ENCODE data around the gene CFAP74.

Gene CFAP74

GRCh38 chr1:2003541-2004131 is at the start of gene CFAP74:
Gene CFAP74 (minus strand): TSS chr1:2003786. CDS start chr1:1990956, 12,830 bp downstream.
- DNase-seq (ENCODE audit: low read depth) = no peak

DNA sequence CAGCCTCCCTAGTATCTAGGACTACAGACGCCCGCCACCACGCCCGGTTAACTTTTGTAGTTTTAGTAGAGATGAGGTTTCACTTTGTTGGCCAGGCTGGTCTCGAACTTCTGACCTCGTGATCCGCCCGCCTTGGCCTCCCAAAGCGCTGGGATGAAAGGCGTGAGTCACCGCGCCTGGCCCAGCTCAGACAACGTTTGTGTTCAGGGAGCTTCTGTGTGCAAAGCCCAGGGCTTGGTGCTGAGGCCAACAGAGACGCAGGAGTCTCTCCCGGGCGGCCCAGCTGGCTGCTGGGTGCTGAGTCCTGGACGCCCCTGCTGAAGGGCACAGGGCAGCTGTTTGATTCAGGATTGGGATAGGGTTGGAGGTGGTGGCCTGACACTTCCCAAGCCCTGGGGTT is 49.6 kb upstream of the CFAP74 start:
- no peak for DNase-seq (ENCODE audit: low read depth)

- no peak for DNase-seq (ENCODE audit: low read depth)
Measured at GRCh38 chr1:2052756-2053155, 49.2 kb upstream of the CFAP74 start.

DNA sequence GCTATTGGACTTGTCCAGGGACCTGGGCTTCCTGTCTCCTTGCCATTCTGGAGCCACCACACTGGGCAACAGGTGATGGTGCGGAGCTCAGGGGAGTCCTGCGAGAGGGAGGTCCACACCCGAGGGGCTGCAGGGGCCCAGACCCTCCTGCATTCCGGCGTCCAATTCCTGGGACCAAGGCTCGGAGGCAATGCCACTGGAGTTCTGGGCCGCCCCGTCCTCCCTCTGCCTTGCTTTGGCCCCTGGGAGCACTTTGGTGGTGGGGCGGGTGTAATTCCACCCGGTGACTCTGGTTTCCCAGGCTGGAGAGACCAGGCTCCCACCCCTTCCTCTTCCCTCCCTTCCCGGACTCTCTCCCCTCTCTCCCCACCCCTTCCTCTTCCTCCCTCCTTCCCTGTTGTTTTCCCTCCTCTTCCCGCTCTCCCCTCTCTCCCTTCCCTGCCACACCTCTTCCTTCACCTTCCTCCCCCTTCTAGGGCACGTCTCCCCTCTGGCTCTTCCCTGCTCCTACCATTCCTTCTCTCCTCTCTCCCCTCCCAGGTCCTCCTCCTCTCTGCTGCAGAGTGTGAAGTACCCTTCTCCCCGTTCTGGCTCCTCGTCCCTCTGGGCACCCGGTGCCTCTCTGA is 48.6 kb upstream of the CFAP74 start:
- DNase-seq (ENCODE audit: low read depth) = no peak

- no peak for DNase-seq (ENCODE audit: low read depth)
Measured at GRCh38 chr1:2050793-2051682, 47.5 kb upstream of the CFAP74 start.

DNA sequence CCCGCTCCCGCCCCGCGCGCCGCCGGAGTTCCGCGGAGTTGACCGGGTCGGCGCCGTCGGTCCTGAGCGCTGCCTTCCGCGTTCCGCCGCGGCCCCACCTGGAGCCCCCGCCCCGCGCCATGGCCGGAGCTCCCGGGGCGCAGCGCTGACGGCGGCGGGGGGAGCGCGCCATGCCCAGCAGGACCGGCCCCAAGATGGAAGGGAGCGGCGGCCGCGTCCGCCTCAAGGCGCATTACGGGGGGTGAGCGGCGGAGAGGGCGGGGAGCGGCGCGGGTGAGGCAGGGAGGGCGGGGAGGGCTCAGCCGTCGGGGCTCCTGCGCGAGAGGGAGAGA is 46.8 kb upstream of the CFAP74 start:
- DNase-seq (ENCODE audit: low read depth) = no peak

DNA sequence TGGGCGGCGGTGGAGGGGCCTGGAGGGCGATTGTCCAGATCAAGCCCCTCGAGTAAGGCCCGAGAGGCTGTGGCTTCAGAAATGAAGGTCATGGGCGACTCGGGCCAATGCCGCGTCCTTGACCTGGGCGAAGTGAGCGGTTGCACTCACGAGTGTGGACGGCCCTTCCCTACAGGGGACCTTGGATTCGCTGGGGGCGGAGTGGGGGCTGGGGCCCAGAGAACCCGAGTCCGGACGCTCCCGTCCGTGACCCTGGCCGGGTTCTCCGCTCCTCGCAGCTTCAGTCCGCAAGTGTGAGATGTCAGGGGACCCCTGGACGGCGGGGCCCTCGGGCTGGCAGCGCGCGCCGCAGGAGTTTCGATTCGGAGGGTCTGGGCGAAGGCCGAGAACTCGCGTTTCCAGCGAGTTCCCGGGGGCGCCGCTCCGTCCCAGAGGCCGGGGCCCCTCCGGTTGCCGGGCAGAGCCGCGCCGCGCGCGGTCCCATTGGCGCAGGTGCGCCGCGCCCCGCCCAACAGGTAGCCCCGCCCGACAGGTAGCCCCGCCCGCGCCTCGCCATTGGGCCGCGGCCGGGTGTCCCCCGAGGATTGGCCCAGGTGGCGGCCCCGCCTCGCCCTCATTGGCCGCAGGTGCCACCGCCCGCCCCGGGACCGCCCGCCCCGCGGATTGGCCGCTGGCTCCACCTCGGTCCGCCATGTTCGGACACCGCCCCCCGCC is 46.3 kb upstream of the CFAP74 start, which contains the start of gene PRKCZ:
Gene PRKCZ (plus strand): TSS at position 694 of the 714 bp plus-strand sequence. CDS start 220 bp downstream, outside the sequence.
- DNase-seq (ENCODE audit: low read depth) = no peak

GRCh38 chr1:2049225-2049717 is 45.7 kb upstream of the CFAP74 start:
- DNase-seq (ENCODE audit: low read depth) = no peak

GRCh38 chr1:2047749-2048729 is 44.5 kb upstream of the CFAP74 start:
- no peak for DNase-seq (ENCODE audit: low read depth)

- no peak for DNase-seq (ENCODE audit: low read depth)
Measured at GRCh38 chr1:2046953-2047748, 43.6 kb upstream of the CFAP74 start.

DNA sequence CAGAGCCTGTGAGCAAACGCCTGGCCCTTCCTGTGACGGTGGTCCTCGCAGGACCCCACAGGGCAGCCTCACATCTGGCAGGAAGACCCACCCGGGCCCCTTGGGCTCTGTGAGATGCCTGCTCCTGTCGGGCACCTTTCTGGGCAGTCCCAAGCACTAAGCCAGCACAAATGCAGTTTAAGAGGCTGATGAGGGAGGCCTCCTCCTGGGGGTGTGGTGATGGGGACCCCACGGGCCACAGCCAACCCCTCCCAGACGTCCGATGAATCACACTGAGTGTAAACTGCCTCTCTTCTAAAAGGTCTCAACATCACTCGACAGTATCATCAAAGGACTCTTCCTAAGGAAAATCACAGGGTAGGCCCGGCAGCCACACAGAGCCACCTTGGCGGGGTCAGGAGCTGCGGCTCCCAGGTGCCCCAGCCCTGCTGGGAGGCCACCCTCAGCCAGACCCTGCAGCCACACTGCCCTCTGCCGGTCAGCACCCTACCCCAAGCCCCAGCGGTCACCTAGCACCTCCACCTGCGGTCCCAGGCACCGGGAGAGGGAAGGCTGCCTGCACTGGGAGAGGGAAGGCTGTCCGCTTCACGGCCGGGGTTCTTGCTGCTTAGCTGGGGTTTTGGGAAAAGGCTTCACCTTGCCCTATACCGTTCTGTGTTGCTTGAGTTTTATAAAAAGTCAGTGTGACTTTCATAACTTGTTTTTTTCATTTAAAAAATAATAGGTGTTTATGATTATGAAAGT is 42.8 kb upstream of the CFAP74 start:
- DNase-seq (ENCODE audit: low read depth) = no peak

- no peak for DNase-seq (ENCODE audit: low read depth)
Measured at GRCh38 chr1:2045468-2046173, 42.0 kb upstream of the CFAP74 start.

- DNase-seq (ENCODE audit: low read depth) = peak; percentile 22
Measured at GRCh38 chr1:2044510-2045319, 41.1 kb upstream of the CFAP74 start.

DNA sequence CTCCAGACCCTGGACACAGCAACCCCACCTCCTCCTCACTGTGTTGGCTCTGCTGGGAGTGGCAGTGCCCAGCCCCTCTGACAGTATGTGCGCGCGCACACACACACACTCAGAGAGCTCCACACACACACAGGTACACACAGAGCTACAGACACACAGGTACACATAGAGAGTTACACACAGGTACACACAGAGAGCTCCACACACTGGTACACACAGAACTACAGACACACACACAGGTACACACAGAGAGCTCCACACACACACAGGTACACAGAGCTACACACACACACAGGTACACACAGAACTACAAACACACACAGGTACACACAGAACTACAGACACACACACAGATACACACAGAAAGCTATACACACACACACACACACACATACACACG is 40.3 kb upstream of the CFAP74 start:
- no peak for DNase-seq (ENCODE audit: low read depth)

GRCh38 chr1:2042830-2043773 is 39.5 kb upstream of the CFAP74 start:
- DNase-seq (ENCODE audit: low read depth) = no peak

- DNase-seq (ENCODE audit: low read depth) = no peak
Measured at GRCh38 chr1:2041887-2042286, 38.3 kb upstream of the CFAP74 start.

DNA sequence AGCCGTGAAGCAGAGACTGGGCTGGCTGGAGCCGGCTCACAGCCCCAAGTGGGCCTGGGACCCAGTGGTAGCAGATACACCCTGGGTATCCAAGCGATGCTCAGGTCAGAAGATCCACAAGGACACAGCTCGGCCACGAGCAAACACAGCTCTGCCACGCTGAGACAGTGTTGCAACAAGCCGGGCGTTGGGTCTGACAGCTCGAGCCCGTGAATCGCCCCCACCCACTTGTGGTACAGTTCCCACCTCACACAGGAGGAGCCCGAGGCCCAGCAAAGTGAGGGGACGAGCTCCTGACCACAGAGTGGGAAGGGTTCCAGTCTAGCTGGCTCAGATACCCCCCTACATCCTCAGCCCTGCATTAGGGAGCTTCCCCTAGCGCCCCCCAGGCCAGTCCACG is 37.7 kb upstream of the CFAP74 start:
- no peak for DNase-seq (ENCODE audit: low read depth)

Data from GM04504 (cell line).